RWPE2 (cell line): ENCODE results near the gene PLPP1.

Source experiments
- ATAC-seq: fragments of 200-7000 bp; cut with Tn5 transposase; 3 replicates; pipeline ENCODE4 v1.9.1; 2021; ENCODE audit warnings: low read depth
- DNase-seq: peaks from one replicate; pipeline ENCODE4 v3.0.0-alpha.2; 2020; ENCODE audit warnings: low spot score
- H3K27ac ChIP-seq: fragments of 450-650 bp; 2 replicates; pipeline ENCODE4 v1.5.1; 2017; ENCODE audit warnings: mild to moderate bottlenecking; ENCODE audit not compliant: poor library complexity, severe bottlenecking
- H3K27me3 ChIP-seq: fragments of 250-450 bp; sonication (Bioruptor Pico); 2 replicates; pipeline ENCODE4 v1.5.1; 2021; ENCODE audit warnings: mild to moderate bottlenecking, moderate library complexity; ENCODE audit not compliant: insufficient read depth, poor library complexity, severe bottlenecking
- H3K36me3 ChIP-seq: fragments of 250-450 bp; sonication (Bioruptor Pico); 2 replicates; pipeline ENCODE4 v1.5.1; 2020; ENCODE audit warnings: low read depth, mild to moderate bottlenecking, moderate library complexity
- H3K4me1 ChIP-seq: fragments of 250-450 bp; sonication (Bioruptor Pico); 2 replicates; pipeline ENCODE4 v1.5.1; 2021; ENCODE audit warnings: mild to moderate bottlenecking, moderate library complexity; ENCODE audit not compliant: insufficient read depth, poor library complexity, severe bottlenecking
- H3K4me3 ChIP-seq: fragments of 250-450 bp; sonication (Bioruptor Pico); 2 replicates; pipeline ENCODE4 v1.5.1; 2021; ENCODE audit warnings: mild to moderate bottlenecking, moderate library complexity; ENCODE audit not compliant: severe bottlenecking
- H3K9me3 ChIP-seq: fragments of 250-450 bp; sonication (Bioruptor Pico); 2 replicates; pipeline ENCODE4 v1.5.1; 2021; ENCODE audit warnings: mild to moderate bottlenecking, moderate library complexity; ENCODE audit not compliant: severe bottlenecking
- CTCF ChIP-seq: fragments of 450-650 bp; IDR thresholded peaks from one replicate; pipeline ENCODE4 v1.5.1; 2017; ENCODE audit warnings: mild to moderate bottlenecking, moderate library complexity; ENCODE audit not compliant: poor library complexity, severe bottlenecking

The PLPP1 gene

GRCh38 chr5:55518831-55519390 lies 15.9 kb downstream of the PLPP1 start:
- Histone ChIP-seq H3K27me3 (no peaks in the 10 kb centered on the region), H3K27ac (no peak overlapping the region), H3K4me3 (no peak overlapping the region), H3K9me3 (no peaks in the 10 kb centered on the region), H3K4me1 (no peaks in the 10 kb centered on the region), H3K36me3 (no peaks in the 10 kb centered on the region)
- TF ChIP-seq CTCF = no peak
- ATAC-seq = no peak
- DNase-seq = no peak

- no peaks in the 10 kb centered on the region for H3K4me1 ChIP-seq
- no peaks in the 10 kb centered on the region for H3K36me3 ChIP-seq
- TF ChIP-seq CTCF = no peak
- no peak overlapping the region for H3K27ac ChIP-seq
- no peaks in the 10 kb centered on the region for H3K27me3 ChIP-seq
- H3K9me3 ChIP-seq = no peaks in the 10 kb centered on the region
- DNase-seq (no peak), ATAC-seq (no peak)
- H3K4me3 ChIP-seq = no peak overlapping the region
These were observed 17.0 kb downstream of the PLPP1 start for GRCh38 chr5:55517804-55518203.

GRCh38 chr5:55511010-55511409 lies 23.8 kb downstream of the PLPP1 start:
- H3K4me3 ChIP-seq = no peak overlapping the region
- no peaks in the 10 kb centered on the region for H3K36me3 ChIP-seq
- H3K4me1 ChIP-seq = no peaks in the 10 kb centered on the region
- H3K27me3 ChIP-seq = no peaks in the 10 kb centered on the region
- no peak for ATAC-seq
- DNase-seq = no peak
- H3K9me3 ChIP-seq = no peaks in the 10 kb centered on the region
- no peak overlapping the region for H3K27ac ChIP-seq
- TF ChIP-seq CTCF = no peak

- no peak for TF ChIP-seq CTCF
- Histone ChIP-seq H3K4me3 (no peak overlapping the region), H3K36me3 (no peaks in the 10 kb centered on the region), H3K27me3 (no peaks in the 10 kb centered on the region), H3K4me1 (no peaks in the 10 kb centered on the region), H3K27ac (no peak overlapping the region), H3K9me3 (no peaks in the 10 kb centered on the region)
- DNase-seq (no peak), ATAC-seq (no peak)
These were observed 24.3 kb downstream of the PLPP1 start for GRCh38 chr5:55510523-55510880.

GRCh38 chr5:55509796-55510522 lies 24.8 kb downstream of the PLPP1 start:
- DNase-seq = no peak

More at GRCh38 chr5:55509796-55510522, 24.8 kb downstream of the PLPP1 start:
- no peak for TF ChIP-seq CTCF
- H3K4me3 ChIP-seq = no peak overlapping the region
- H3K36me3 ChIP-seq = no peaks in the 10 kb centered on the region
- no peaks in the 10 kb centered on the region for H3K4me1 ChIP-seq
- no peaks in the 10 kb centered on the region for H3K9me3 ChIP-seq
- ATAC-seq = peak; percentile 40; the same call in 2 of the 3 replicates
- H3K27ac ChIP-seq = no peak overlapping the region
- H3K27me3 ChIP-seq = no peaks in the 10 kb centered on the region
